HG03520 (cell line): ENCODE results near the gene PUM2.
"Not testable (repeated sequence)": the region's sequence is repeated elsewhere in the genome, so short reads cannot be mapped to it uniquely, and the experiment has no call there.

ENCODE experiments used
- ATAC-seq: cut with Tn5 transposase; IDR thresholded peaks from one replicate; pipeline ENCODE4 v1.9.1; 2021; ENCODE audit warnings: mild to moderate bottlenecking, moderate library complexity; ENCODE audit not compliant: unreplicated experiment

The PUM2 gene

DNA sequence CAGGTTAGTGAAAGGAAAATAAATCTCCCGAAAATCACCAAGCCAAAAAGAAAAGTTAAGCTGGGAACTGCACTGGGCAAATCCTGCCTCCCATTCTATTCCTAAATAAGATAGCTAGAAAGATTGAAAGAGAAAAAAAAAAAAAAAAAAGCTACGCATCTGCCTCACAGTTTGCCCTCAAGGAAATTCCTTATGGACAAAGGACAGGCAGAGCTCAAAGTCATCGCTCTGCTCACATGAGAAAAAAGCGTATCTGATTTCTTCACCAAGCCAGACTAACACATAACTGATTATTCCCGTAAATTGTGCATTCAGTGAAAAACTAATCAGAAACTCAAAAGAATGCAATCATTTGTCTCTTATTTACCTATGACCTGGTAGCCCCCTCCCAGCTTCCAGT lies 50.0 kb downstream of the PUM2 start:
- no peak for ATAC-seq

DNA sequence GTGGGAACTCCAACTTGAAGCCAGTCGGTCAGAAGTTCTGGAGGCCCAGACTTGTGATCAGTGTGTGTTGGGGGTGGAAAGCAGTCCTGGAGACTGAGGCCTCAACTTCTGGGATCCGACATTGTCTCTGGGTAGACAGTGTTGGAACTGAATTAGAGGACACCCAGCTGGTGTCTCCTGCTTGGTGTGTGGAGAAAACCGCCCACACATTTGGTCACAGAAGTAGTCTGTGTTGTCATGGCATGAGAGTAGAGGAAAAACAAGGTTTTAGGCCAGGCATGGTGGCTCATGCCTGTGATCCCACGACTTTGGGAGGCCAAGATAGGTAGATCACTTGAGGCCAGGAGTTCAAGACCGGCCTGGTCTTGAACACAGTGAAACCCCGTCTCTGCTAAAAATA lies 51.5 kb downstream of the PUM2 start:
- ATAC-seq = no peak

DNA sequence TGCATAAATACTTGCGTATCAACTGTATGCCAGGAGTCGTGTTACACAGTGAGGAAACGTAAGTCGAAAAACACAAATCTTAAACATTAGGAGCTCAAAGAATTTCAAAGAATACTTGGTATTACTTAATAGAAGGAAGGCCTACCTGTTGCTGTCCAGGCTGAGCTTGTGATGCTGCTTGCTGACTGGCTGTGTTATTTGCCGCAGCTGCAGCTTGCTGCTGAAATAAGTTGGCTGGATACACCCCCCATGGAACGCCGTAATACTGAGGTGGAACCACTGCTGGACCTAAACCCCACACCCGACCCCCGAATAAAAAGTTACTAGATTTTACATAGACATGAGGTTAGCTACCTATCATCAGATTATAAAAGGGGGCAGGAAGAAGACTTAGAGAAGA lies 56.4 kb downstream of the PUM2 start:
- ATAC-seq = no peak

DNA sequence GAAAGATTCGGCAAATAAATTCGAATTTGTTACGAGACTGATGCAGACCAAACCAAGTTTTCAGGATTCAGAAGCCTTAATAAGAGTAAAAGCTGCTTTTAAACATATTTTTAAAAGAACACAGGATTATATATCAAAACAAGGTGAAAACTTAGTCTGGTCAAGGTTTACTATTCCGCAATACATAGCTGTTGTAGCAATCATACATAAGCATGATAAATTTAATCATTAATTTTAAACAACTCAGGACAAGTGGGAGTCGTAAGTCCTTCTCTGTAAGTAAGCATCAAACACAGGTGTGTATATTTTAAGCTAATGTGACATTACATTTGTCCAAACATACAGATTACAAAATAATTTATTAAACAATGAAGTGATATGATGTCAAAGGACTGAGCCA lies 57.7 kb downstream of the PUM2 start:
- no peak for ATAC-seq

DNA sequence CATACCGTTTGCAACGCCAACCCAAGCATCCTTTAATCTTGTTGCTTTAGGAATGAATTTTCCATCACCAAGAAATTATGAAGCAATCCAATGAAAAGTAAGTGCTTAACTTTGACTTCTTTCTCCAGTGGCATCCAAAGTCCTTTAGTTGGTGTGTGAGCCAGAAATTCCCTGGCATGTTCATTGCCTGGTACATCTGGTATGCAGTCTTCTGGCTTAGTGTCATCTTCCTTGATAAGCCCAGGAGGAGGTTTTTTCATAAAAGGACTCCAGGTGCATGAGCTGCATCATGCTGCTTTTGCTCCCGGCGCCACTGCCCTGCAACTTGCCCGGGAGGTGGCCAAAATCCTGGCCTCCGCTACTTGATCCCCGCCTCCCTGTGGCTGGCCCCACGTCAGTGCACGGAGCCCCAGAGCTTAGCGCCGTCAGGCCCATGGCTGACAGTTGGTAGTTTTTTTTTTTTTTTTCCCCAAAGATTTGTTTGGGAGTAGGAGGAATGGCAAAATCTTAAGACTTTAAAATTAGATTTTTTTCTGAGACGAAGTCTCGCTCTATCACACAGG lies 58.7 kb downstream of the PUM2 start:
- ATAC-seq = no peak

DNA sequence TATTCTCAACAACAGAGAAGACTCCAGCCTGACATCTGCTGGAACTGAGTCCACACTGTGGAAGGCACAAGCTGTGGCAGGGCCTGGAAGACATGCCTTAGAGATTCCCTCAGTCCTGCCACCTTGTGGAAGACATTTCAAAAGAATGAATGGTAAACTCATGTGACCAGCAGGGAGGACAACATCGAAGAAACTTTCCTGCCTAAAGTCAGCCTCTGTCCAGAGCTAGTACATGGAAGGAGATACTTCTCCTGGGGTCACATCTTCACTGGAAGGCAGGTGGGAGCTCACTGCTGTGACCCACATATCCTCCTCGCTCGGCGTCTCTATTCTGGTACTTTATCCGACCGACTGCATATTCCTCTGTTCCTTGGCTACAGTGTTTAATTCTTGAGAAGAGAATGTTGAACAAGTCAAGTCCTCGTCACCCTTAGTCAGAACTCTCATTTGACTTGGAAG lies 59.5 kb downstream of the PUM2 start:
- ATAC-seq = no peak

DNA sequence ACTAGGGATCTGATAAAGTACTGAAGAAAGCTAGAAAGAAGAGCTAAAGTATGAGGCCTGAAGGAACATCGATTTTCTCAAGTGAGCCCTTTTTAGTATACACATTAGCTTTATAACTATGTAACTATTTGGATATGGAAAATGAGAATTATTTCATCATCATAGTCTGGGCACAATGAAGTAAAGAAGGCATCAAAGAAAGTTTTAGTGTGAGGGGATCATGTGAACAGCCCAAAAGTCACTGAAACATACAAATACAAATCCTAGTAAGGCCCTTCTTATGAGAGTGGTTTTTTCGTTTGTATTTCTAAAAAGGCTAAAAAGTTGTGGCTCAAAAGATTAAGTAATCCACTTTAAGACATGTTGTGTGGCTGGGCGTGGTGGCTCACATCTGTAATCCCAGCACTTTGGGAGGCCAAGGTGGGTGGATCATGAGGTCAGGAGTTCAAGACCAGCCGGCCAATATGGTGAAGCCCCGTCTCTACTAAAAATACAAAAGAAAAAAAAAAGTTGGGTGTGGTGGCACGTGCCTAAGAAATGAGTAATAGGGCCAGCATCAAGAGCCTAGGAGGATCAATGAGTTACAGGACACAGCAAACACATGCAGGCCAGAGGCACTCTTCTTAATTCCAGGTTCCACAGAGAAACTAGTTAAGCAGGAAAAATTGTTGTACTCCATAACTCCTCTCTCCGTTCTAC lies 61.9 kb downstream of the PUM2 start:
- ATAC-seq = no peak

DNA sequence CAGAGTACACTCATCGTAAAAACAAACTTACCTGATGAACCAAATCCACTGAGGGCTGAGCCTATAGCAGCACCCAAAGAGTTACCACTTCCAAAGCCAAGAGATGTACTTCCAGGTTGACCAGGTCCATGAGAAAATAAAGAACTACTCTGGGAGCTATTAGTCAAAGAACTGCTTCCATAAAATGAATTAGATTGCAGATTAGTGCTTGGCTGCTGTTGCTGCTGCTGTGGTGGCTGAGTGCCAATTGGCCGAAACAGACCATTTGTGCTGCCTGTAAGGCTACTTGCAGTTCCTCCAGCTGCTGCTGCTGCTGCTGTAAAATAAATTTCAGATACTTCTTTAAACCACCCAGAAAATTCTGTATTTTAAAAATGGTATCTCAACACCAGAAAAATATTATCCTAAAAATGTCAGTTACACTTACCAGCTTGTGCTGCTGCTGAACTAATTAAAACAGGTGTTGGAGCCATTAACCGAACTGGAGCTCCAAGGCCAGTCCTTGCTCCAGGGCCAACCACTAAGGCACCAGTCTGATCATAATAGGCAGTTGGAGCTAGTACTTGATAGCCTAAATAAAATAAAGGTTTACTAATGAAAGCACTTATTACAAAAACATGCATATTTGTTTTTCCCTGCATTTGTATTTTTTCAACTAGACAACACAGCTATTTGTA lies 67.6 kb downstream of the PUM2 start:
- no peak for ATAC-seq

DNA sequence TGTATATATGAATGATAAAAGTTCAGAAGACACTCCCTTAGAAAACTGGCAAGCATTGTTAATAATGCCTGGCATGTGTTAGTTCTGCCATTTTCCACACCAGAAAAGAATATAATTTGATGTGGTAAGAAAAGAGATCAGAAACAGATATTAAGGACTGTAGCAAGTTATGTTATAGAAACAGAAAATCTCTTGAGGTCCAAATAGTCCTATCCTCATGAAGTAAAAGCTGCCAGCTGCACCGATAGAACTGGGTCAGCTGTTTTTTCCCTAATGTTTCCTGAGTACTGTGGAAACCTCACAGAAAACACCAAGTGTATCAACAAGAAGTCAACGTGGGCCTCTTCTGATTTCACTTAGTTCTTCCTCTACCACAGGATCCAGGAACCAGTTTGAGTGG lies 68.8 kb downstream of the PUM2 start:
- no peak for ATAC-seq

DNA sequence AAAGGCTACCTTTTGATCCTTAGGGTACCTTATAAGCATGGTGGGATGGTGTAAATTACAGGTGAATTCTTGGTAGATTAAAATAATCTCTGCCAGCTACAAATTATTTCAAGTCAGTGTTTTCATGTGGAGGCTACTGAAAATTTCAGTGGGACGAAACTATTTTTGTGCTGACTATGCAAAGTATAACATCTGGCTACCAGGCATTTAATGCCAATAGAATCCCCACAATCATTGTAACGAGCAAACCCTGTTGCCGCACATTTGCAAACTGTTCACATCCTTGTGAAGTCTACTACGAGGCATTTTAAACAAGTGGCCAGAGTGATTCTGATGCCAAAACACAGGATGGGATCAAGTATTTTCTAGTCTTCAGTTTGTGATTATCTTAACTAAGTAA lies 77.6 kb downstream of the PUM2 start:
- ATAC-seq = no peak

DNA sequence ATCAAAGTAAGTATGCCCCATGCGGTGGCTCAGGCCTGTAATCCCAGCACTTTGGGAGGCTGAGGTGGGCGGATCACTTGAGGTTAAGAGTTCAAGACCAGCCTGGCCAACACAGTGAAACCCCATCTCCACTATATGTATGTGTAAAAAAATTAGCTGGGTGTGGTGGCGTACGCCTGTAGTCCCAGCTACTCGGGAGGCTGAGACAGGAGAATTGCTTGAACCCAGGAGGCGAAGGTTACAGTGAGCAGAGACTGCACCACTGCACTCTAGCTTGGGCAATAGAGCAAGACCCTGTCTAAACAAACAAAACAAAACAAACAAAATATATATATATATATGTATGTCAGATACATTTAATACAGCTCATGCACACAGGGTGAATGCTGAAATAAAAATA lies 82.3 kb downstream of the PUM2 start:
- ATAC-seq = not testable (repeated sequence)

DNA sequence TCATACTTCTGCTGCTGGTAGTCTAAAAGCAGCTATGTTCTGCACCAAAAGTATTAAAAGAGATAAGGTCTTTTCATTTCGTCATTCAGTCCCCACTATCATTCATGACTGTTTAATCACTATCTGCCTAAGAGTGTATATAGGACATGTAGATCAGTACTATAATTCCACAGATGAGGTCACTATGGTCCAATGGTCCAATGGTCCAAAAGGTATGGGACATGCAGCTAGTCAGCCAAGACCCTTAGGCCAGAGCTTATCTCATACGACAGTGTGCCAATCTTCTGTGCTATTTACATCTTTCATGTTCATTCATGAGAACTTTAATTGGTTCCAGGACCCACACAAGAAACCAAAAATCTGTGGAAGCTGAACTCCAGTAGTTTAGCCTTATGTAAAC lies 83.1 kb downstream of the PUM2 start:
- ATAC-seq = no peak

DNA sequence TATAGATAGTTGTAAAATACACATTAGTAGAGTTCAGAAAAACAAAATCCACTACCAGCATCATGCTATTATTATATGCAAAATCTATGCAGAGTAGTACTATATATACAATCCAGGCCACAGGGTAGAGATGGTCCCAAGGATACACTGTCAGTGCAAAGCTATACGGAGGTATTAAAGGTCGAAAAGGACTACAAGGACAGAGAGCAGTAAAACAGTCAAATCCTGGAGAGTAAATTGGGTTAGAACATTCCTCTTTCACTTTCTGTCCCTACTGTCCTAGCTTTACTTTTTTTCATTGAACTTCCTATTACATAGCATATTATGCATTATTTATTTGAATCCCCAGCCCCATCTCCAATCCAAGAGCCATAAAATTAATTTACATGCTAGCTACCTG lies 86.0 kb downstream of the PUM2 start:
- no peak for ATAC-seq

DNA sequence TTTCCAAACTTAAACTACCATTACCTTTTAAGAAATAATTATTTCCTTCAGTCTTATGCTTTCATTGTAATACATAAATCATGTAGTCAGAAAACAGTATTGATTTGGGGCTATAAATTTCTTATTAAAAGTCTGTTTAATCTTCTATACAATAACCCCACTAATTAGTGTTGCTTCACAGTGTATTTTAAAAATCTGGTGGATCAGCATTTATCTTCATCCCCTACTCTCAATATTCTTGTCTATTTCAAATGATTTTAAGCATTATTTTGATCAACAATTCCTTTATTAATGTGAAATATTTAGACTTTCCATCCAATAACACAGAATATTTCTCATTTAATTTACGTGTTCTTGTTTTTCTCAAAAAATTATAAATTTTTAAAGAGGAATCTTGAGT lies 93.2 kb downstream of the PUM2 start:
- ATAC-seq = no peak

DNA sequence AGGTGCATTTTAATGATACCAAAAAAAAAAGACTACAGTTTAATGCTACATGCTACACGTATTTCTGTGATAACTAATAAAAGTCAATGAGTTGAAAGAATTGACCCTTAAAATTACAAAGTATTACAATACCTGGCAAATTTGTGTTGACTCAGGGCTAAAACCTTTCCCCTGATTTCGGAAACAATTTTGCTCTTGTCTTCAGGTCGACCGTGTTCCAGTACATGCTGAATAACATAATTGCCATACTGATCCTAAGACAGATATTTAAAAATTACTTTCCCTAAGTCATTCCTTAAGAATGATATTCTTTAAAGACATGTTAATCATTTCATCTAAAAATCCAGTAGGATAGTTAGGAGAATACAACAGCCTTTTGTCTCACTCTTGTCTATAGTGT lies 95.9 kb downstream of the PUM2 start:
- no peak for ATAC-seq

DNA sequence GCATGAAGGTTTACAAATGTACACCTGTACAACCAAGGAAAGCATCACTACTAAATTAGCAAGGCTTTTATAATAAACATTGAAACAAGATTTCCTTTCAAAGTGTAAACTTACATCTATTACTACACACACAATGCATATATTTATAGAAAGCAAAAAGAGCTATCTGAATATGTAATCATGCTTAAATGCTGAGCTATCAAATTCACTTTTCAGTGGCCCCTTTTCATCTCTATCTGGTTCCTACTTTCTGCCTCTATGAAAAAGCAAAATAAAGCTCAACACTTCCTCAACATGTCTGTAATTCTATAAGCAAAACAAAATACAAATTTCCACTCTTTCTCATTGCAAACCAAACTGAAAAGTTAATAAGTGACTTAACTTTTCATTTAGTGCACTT lies 100.2 kb downstream of the PUM2 start:
- no peak for ATAC-seq

DNA sequence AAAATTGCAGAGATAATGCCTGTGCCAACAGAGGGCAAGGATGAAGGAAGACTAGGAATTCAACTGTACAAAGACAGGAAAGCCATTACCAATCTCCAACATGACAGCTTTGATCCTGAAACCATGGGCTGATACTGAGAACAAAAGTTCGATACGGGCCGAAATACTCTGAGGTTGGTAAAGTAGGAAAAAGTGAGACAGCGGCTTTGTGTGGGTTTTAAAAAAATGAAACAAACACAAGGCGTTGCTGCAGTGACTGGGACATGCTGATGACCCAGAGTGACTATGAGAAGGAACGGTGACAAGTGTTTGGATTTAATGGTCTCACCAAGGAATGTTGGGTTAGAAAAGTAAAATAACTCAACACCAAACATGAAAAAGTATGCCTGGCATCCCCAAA lies 101.5 kb downstream of the PUM2 start:
- ATAC-seq = no peak

DNA sequence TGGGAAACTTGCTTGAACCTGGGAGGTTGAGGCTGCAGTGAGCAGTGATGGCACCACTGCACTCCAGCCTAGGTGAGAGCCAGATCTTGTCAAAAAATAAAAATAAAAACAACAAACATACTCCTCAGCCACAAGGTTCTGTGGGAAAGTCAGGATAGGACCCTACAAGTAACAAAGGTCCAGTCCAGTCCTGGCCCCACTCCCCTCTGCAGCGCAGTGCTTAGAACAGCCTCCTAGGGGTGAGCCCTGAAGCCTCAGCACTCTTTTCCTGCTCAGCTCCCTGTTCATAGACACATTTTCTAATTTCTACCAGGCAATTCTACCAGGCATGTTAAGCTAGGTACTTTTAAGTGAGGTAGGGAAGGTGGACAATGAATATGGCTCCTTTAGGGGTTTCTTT lies 103.6 kb downstream of the PUM2 start:
- ATAC-seq = no peak

DNA sequence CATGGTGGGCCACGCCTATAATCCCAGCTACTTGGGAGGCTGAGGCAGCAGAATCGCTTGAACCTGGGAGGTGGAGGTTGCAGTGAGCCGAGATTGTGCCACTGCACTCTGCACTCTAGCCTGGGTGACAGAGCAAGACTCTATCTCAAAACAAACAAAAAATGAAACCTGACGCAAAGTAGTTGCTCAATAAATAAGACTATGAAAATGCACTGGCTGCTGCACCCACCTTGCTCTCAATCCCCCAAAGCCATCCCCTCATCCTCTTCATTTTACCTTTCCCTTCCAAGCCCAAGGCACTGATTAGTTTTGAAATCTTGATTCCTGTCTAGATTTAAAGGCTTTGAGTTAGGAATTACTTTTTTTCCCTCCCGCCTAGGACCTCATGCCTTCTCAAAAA lies 107.0 kb downstream of the PUM2 start:
- not testable (repeated sequence) for ATAC-seq

DNA sequence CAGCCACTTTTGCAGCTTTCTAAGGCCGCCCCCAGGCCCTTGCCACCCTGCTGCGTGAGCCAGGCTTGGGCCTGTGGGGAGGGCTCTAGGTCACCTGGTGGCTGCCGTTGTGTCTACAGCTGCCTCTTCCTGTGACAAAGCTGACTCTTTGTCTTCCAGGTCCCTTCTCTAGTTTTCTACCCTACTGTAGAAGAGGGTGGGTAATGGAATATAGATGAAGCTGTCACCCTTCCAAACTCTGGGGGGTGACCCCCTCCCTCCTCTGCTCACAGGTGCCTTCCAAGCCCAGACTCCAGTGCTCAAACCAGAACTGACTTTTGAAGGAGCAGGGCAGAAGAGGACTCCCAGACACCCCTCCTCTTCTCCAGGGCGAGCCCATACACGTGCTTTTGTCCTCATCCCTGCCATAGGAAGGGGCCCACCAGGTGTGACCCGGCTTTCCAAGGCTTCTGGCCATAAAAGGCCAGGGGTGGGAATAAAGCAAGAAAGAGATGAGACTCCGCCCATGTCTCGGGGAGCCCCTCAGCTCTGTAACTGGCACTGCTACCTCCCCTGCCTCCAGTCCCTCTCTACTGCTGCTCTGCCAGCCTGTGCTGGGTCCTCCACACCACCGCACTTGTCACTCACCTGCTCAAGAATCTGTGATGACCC lies 107.8 kb downstream of the PUM2 start:
- ATAC-seq = no peak

DNA sequence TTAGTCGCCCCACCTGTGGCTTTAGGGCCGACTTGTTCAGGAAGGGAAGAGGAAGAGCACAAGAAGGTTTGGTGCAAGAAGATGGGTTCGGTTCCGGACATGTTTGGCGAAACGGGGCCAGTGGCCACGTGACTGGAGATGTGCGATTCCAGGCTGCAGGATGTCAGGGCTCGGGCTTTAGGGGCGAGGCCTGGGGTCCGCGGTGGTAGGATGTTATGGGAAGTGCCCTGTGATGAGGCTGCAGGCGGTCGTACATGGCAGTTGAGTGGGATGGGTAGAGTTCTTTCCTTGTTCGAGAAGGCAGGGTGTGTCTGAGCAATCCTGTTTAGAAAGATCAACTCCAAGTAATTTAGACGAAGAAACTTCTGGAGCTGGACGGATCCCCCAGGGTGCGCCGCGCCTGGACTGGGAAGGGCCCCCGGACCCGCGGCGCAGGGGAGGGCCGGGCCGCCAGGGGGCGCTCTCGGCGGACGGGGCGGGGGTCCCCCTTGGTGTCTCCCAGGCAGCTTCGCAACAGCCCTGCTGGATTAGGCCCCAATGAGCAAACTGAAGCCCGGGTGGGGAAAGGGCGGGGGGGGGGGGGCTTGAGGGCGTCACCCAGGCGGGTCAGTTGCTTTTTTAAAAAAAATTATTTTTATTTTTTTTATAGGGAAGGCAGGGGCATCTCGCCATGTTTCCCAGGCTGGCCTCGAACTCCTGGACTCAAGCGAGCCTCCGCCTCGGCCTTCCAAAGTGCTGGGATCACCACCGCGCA lies 108.5 kb downstream of the PUM2 start:
- no peak for ATAC-seq
